ENCODE measurements around the gene FHAD1.

- no peak for TF ChIP-seq CTCF (IDR thresholded peaks at IDR 0.05)
- TF ChIP-seq EP300 (IDR thresholded peaks at IDR 0.05) = no peak
Measured at GRCh38 chr1:15411593-15412137, 164.6 kb downstream of the FHAD1 start.

All from upper lobe of left lung (tissue), 4 donors.